Panc1 (cell line): Measurements from ENCODE around the gene CAPN9.

Experiments
- POLR2AphosphoS5 ChIP-seq: IDR thresholded peaks from 2 replicates; pipeline ENCODE4 v1.6.1; 2012; ENCODE audit warnings: mild to moderate bottlenecking, low read depth, low read length, moderate library complexity
- REST ChIP-seq, 2 experiments: IDR thresholded peaks; 2 replicates each; pipeline ENCODE4 v1.6.1; 2011 to 2012; ENCODE audit warnings: low read depth in 2 of 2, control low read depth in 1 of 2, low read length in 1 of 2, mild to moderate bottlenecking in 1 of 2, moderate library complexity in 1 of 2; ENCODE audit not compliant: insufficient read depth in 1 of 2
- SIN3A ChIP-seq: IDR thresholded peaks from 2 replicates; pipeline ENCODE4 v1.6.1; 2012; ENCODE audit warnings: low read depth, mild to moderate bottlenecking, low read length, moderate library complexity, borderline replicate concordance; ENCODE audit not compliant: insufficient read depth
- TF ChIP-seq, protein P1 (sequence below): fragments of 450-650 bp; IDR thresholded peaks from 2 replicates; pipeline ENCODE4 v1.5.1; 2017; ENCODE audit warnings: mild to moderate bottlenecking

- TF ChIP-seq, protein P1, sequence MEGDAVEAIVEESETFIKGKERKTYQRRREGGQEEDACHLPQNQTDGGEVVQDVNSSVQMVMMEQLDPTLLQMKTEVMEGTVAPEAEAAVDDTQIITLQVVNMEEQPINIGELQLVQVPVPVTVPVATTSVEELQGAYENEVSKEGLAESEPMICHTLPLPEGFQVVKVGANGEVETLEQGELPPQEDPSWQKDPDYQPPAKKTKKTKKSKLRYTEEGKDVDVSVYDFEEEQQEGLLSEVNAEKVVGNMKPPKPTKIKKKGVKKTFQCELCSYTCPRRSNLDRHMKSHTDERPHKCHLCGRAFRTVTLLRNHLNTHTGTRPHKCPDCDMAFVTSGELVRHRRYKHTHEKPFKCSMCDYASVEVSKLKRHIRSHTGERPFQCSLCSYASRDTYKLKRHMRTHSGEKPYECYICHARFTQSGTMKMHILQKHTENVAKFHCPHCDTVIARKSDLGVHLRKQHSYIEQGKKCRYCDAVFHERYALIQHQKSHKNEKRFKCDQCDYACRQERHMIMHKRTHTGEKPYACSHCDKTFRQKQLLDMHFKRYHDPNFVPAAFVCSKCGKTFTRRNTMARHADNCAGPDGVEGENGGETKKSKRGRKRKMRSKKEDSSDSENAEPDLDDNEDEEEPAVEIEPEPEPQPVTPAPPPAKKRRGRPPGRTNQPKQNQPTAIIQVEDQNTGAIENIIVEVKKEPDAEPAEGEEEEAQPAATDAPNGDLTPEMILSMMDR = no peak
- TF ChIP-seq SIN3A (no peak), POLR2AphosphoS5 (no peak), REST (IDR thresholded peaks at IDR 0.05; ENCODE audit: insufficient read depth in 1 of 2, low read depth in 2 of 2, low read length in 1 of 2) (no peak)
Observed at GRCh38 chr1:230807029-230807428, 59.8 kb downstream of the CAPN9 start.
